CD4-positive, CD25-positive, alpha-beta regulatory T cell (primary cell): ENCODE measurements around the gene OR6K2. TPM values are rescaled to one million over a fixed set of nuclear protein-coding genes. Genes with fewer than 3 reads are reported as not detected.

ENCODE experiments used
- ATAC-seq, 2 donors: fragments of 150-1000 bp; cut with Tn5 transposase; one replicate each; pipeline ENCODE4 v1.10.0; 2021; ENCODE audit warnings: low read depth in 2 of 2, moderate number of reproducible peaks in 2 of 2, moderate library complexity in 1 of 2
- DNase-seq, 3 donors: peaks; one replicate each; pipeline versions ENCODE4 v3.0.0 to v3.0.0-alpha.2; 2012 to 2022; ENCODE audit warnings: mixed read lengths in 1 of 3
- H3K27ac ChIP-seq: one replicate; pipeline ENCODE4 v1.7.0; 2013; ENCODE audit warnings: mild to moderate bottlenecking, low read length; ENCODE audit not compliant: insufficient read depth, poor library complexity, severe bottlenecking
- H3K27me3 ChIP-seq: one replicate; pipeline ENCODE4 v1.7.0; 2013; ENCODE audit warnings: low read length; ENCODE audit not compliant: control insufficient read depth, insufficient read depth
- H3K36me3 ChIP-seq: one replicate; pipeline ENCODE4 v1.7.0; 2013; ENCODE audit warnings: mild to moderate bottlenecking, low read length, moderate library complexity; ENCODE audit not compliant: control insufficient read depth, insufficient read depth
- H3K4me1 ChIP-seq: 2 replicates; pipeline ENCODE4 v1.7.0; 2013; ENCODE audit warnings: mild to moderate bottlenecking, low read length; ENCODE audit not compliant: insufficient read depth, control insufficient read depth, poor library complexity, severe bottlenecking
- H3K4me3 ChIP-seq: one replicate; pipeline ENCODE4 v1.7.0; 2013; ENCODE audit warnings: low read depth, mild to moderate bottlenecking, low read length, moderate library complexity
- H3K9me3 ChIP-seq, 2 experiments: 1 replicate in 1 of 2; 2 replicates in 1 of 2; pipeline ENCODE4 v1.7.0; 2013; ENCODE audit warnings: low read length in 2 of 2, mild to moderate bottlenecking in 1 of 2, moderate library complexity in 1 of 2; ENCODE audit not compliant: control insufficient read depth in 2 of 2
- H3K27ac Mint-ChIP-seq, 3 donors: one replicate each; pipeline ENCODE4 v1.8.0; 2020 to 2022; ENCODE audit warnings: mild to moderate bottlenecking in 3 of 3, mixed read lengths in 3 of 3, moderate library complexity in 2 of 3
- H3K27me3 Mint-ChIP-seq: one replicate; pipeline ENCODE4 v1.8.0; 2022; ENCODE audit warnings: mild to moderate bottlenecking, mixed read lengths
- H3K36me3 Mint-ChIP-seq: one replicate; pipeline ENCODE4 v1.8.0; 2020; ENCODE audit warnings: mixed read lengths
- H3K4me1 Mint-ChIP-seq, 4 donors: one replicate each; pipeline ENCODE4 v1.8.0; 2020 to 2022; ENCODE audit warnings: mixed read lengths in 4 of 4, mild to moderate bottlenecking in 1 of 4
- H3K4me3 Mint-ChIP-seq, 4 donors: one replicate each; pipeline ENCODE4 v1.8.0; 2020 to 2022; ENCODE audit warnings: mild to moderate bottlenecking in 4 of 4, mixed read lengths in 4 of 4, moderate library complexity in 3 of 4
- H3K9me3 Mint-ChIP-seq, 7 donors: one replicate each; pipeline ENCODE4 v1.8.0; 2020 to 2022; ENCODE audit warnings: mixed read lengths in 7 of 7, mild to moderate bottlenecking in 3 of 7, moderate library complexity in 2 of 7
- polyA plus RNA-seq, 4 donors: library from polyadenylated mRNA; unstranded; fragments of 300-500 nt; fragmentation: Illumina TruSeq; gene quantifications; one replicate each; pipeline ENCODE4 v1.2.3, GENCODE V29; 2021
- total RNA-seq: library from RNA; stranded (reverse); gene quantifications from one replicate; pipeline ENCODE4 v1.2.3, GENCODE V29; 2022

OR6K2 gene
- total and polyA plus RNA-seq, 5 donors from 2014 or later, result not detected

DNA sequence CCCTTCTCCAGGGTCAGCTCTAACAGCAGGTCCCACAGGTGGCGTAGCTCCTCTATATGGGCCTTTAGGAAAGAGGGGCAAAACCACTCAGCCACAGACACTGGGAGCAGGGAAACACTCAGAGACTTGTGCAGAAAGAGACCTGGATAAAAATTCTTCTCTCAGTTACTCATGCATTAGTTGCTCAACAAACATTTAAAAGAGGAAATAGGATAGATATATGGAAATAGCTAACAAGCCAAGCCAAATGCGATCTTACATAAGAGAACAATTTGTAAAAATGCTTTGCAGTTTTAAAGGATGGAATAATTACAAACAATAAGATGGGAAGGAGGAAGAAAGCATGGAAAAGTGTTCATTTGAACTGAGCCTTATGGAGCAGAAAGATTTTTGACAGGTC is 18.8 kb downstream of the OR6K2 start:
- Mint-ChIP-seq H3K27me3 (peaks cover 27% of the 10 kb centered on the region), H3K4me1 (no peaks in the 10 kb centered on the region), H3K9me3 (peaks cover 0 to 1% (median 0%) of the 10 kb centered on the region in 7 donors), H3K36me3 (no peaks in the 10 kb centered on the region), H3K4me3 (no peak overlapping the region), H3K27ac (no peak overlapping the region)
- Histone ChIP-seq H3K4me1 (no peaks in the 10 kb centered on the region), H3K27ac (no peak overlapping the region), H3K9me3 (no peaks in the 10 kb centered on the region), H3K4me3 (no peak overlapping the region), H3K27me3 (peaks cover 17% of the 10 kb centered on the region), H3K36me3 (no peaks in the 10 kb centered on the region)
- no peak for DNase-seq
- ATAC-seq, result no peak

- Histone ChIP-seq H3K4me1 (no peaks in the 10 kb centered on the region), H3K4me3 (no peak overlapping the region), H3K27me3 (peaks cover 5% of the 10 kb centered on the region), H3K27ac (no peak overlapping the region), H3K9me3 (no peaks in the 10 kb centered on the region), H3K36me3 (no peaks in the 10 kb centered on the region)
- no peak for ATAC-seq
- no peaks in the 10 kb centered on the region for H3K4me1 Mint-ChIP-seq
- no peaks in the 10 kb centered on the region for H3K36me3 Mint-ChIP-seq
- H3K4me3 Mint-ChIP-seq, result no peak overlapping the region
- DNase-seq, result no peak
- H3K27me3 Mint-ChIP-seq, result peaks cover 30% of the 10 kb centered on the region
- H3K27ac Mint-ChIP-seq, result no peak overlapping the region
- peaks cover 0 to 1% (median 0%) of the 10 kb centered on the region in 7 donors for H3K9me3 Mint-ChIP-seq
Measured at GRCh38 chr1:158679289-158679688, 21.2 kb downstream of the OR6K2 start.

GRCh38 chr1:158675563-158676323 is 24.7 kb downstream of the OR6K2 start:
- no peak overlapping the region for H3K4me3 Mint-ChIP-seq
- H3K9me3 Mint-ChIP-seq, result peaks cover 0 to 1% (median 0%) of the 10 kb centered on the region in 7 donors
- Histone ChIP-seq H3K4me1 (no peaks in the 10 kb centered on the region), H3K27ac (no peak overlapping the region), H3K9me3 (no peaks in the 10 kb centered on the region), H3K36me3 (no peaks in the 10 kb centered on the region), H3K27me3 (no peaks in the 10 kb centered on the region), H3K4me3 (no peak overlapping the region)
- no peak overlapping the region for H3K27ac Mint-ChIP-seq
- ATAC-seq, result no peak
- peaks cover 20% of the 10 kb centered on the region for H3K27me3 Mint-ChIP-seq
- H3K4me1 Mint-ChIP-seq, result no peaks in the 10 kb centered on the region
- no peak for DNase-seq
- no peaks in the 10 kb centered on the region for H3K36me3 Mint-ChIP-seq

- Histone ChIP-seq H3K4me1 (no peaks in the 10 kb centered on the region), H3K36me3 (no peaks in the 10 kb centered on the region), H3K27me3 (no peaks in the 10 kb centered on the region), H3K27ac (no peak overlapping the region), H3K4me3 (no peak overlapping the region), H3K9me3 (no peaks in the 10 kb centered on the region)
- no peak for DNase-seq
- Mint-ChIP-seq H3K36me3 (no peaks in the 10 kb centered on the region), H3K9me3 (peaks cover 0 to 1% (median 0%) of the 10 kb centered on the region in 7 donors), H3K4me3 (no peak overlapping the region), H3K27me3 (peaks cover 10% of the 10 kb centered on the region), H3K4me1 (no peaks in the 10 kb centered on the region), H3K27ac (no peak overlapping the region)
- no peak for ATAC-seq
Measured at GRCh38 chr1:158674302-158674701, 26.1 kb downstream of the OR6K2 start.

GRCh38 chr1:158666037-158666436 is 34.4 kb downstream of the OR6K2 start:
- ATAC-seq (no peak), DNase-seq (no peak)
- no peak overlapping the region for H3K4me3 Mint-ChIP-seq
- no peak overlapping the region for H3K27ac Mint-ChIP-seq
- Histone ChIP-seq H3K4me1 (no peaks in the 10 kb centered on the region), H3K4me3 (no peak overlapping the region), H3K9me3 (no peaks in the 10 kb centered on the region), H3K27ac (no peak overlapping the region), H3K27me3 (no peaks in the 10 kb centered on the region), H3K36me3 (no peaks in the 10 kb centered on the region)
- no peaks in the 10 kb centered on the region for H3K4me1 Mint-ChIP-seq
- H3K9me3 Mint-ChIP-seq, result no peaks in the 10 kb centered on the region
- H3K36me3 Mint-ChIP-seq, result no peaks in the 10 kb centered on the region
- H3K27me3 Mint-ChIP-seq, result peaks cover 21% of the 10 kb centered on the region

GRCh38 chr1:158654571-158654970 is 45.9 kb downstream of the OR6K2 start:
- no peaks in the 10 kb centered on the region for H3K4me1 ChIP-seq
- Mint-ChIP-seq H3K9me3 (peaks cover 0 to 3% (median 0%) of the 10 kb centered on the region in 7 donors), H3K27ac (no peak overlapping the region), H3K4me3 (no peak overlapping the region), H3K27me3 (peaks cover 11% of the 10 kb centered on the region), H3K36me3 (no peaks in the 10 kb centered on the region), H3K4me1 (no peaks in the 10 kb centered on the region)
- H3K4me3 ChIP-seq, result no peak overlapping the region
- H3K36me3 ChIP-seq, result no peaks in the 10 kb centered on the region
- H3K9me3 ChIP-seq, result no peaks in the 10 kb centered on the region
- ATAC-seq (no peak), DNase-seq (no peak)
- H3K27ac ChIP-seq, result no peak overlapping the region
- H3K27me3 ChIP-seq, result no peaks in the 10 kb centered on the region

DNA sequence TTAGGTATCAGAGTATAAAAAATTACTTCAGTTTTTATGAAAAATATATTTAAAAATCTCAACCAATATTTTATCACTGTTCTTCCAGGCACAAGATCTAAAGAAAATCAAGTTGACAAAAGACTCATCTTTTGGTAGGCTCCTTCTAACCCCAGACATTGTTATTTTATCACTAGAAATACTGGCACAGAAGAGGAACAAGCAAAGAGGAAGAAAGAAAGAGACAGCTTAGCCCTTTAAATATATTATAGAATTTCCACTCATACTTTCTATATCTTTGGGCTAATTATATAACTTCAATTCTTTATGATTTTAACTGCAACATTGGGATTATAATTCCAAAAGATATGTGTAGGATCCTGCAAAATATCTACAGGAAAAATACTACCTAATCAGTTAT is 46.4 kb downstream of the OR6K2 start:
- no peaks in the 10 kb centered on the region for H3K4me1 Mint-ChIP-seq
- no peak overlapping the region for H3K27ac Mint-ChIP-seq
- H3K27me3 Mint-ChIP-seq, result peaks cover 11% of the 10 kb centered on the region
- peaks cover 0 to 3% (median 0%) of the 10 kb centered on the region in 7 donors for H3K9me3 Mint-ChIP-seq
- H3K36me3 Mint-ChIP-seq, result no peaks in the 10 kb centered on the region
- Histone ChIP-seq H3K27ac (no peak overlapping the region), H3K27me3 (no peaks in the 10 kb centered on the region), H3K36me3 (no peaks in the 10 kb centered on the region), H3K4me1 (no peaks in the 10 kb centered on the region), H3K4me3 (no peak overlapping the region), H3K9me3 (no peaks in the 10 kb centered on the region)
- ATAC-seq (no peak), DNase-seq (no peak)
- no peak overlapping the region for H3K4me3 Mint-ChIP-seq

DNA sequence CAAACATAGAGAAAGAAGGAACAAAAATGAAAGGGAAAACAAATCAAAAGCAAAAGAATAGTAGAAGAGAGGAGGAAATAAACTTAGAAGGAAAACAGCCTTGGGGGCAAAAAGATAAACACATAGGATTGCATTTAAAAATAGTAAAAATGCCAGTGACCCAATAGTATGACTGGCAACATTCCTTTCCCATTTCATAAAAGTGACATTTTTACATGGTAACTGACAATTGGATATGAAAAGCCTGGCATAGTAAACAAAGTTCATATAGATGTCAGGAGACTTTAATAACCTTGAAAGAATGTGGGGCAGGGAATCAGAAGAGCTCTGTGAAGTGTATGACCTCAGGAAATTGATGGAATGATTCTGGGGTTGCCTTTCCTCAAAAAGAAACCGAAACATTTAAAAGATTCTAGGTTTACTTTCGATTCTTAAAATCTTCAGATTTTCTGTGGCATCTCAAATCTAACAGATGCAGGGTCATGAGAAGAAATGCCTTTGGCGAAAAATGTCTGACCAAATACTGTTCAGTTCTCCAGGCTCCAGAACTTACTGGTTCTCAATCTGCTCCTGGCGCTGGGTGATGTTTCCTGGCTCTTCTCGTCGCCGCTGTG is 47.6 kb downstream of the OR6K2 start:
- no peaks in the 10 kb centered on the region for H3K36me3 ChIP-seq
- no peaks in the 10 kb centered on the region for H3K9me3 ChIP-seq
- no peaks in the 10 kb centered on the region for H3K36me3 Mint-ChIP-seq
- H3K4me3 ChIP-seq, result peak overlapping the region; percentile 20
- H3K27me3 Mint-ChIP-seq, result peaks cover 11% of the 10 kb centered on the region
- peak overlapping the region in 1 of 3 donors; percentile 54 for H3K27ac Mint-ChIP-seq
- no peaks in the 10 kb centered on the region for H3K27me3 ChIP-seq
- no peaks in the 10 kb centered on the region for H3K4me1 Mint-ChIP-seq
- H3K27ac ChIP-seq, result no peak overlapping the region
- H3K4me1 ChIP-seq, result no peaks in the 10 kb centered on the region
- ATAC-seq (no peak), DNase-seq (no peak)
- peaks cover 0 to 3% (median 0%) of the 10 kb centered on the region in 7 donors for H3K9me3 Mint-ChIP-seq
- H3K4me3 Mint-ChIP-seq, result peak overlapping the region in 2 of 4 donors; percentile 2 to 27
